Mesenchymal stem cell (in vitro differentiated cells and primary cell): ENCODE results near the gene HOMEZ.

Experiments used
- DNase-seq: peaks from one replicate; pipeline ENCODE4 v3.0.0-alpha.2; 2013
- H2AFZ ChIP-seq: one replicate; pipeline ENCODE4 v1.6.1; 2013; ENCODE audit warnings: low read depth, mild to moderate bottlenecking, control low read depth, inconsistent platforms, low read length, moderate library complexity
- H2AK5ac ChIP-seq: 2 replicates; pipeline ENCODE4 v1.6.1; 2013; ENCODE audit warnings: low read length, moderate library complexity, mild to moderate bottlenecking, inconsistent platforms; ENCODE audit not compliant: severe bottlenecking
- H2BK120ac ChIP-seq: one replicate; pipeline ENCODE4 v1.6.1; 2013; ENCODE audit warnings: low read depth, mild to moderate bottlenecking, inconsistent platforms, low read length, moderate library complexity
- H2BK12ac ChIP-seq, 2 experiments: one replicate each; pipeline ENCODE4 v1.6.1; 2013; ENCODE audit warnings: inconsistent platforms in 2 of 2, low read length in 2 of 2, mild to moderate bottlenecking in 2 of 2, moderate library complexity in 2 of 2, control low read depth in 1 of 2
- H2BK15ac ChIP-seq: one replicate; pipeline ENCODE4 v1.6.1; 2013; ENCODE audit warnings: mild to moderate bottlenecking, low read depth, inconsistent platforms; ENCODE audit not compliant: poor library complexity, severe bottlenecking
- H2BK5ac ChIP-seq: 2 replicates; pipeline ENCODE4 v1.6.1; 2013; ENCODE audit warnings: low read depth, mild to moderate bottlenecking, low read length, control low read depth, inconsistent platforms; ENCODE audit not compliant: poor library complexity, severe bottlenecking
- H3K14ac ChIP-seq, 2 experiments: one replicate each; pipeline ENCODE4 v1.6.1; 2013; ENCODE audit warnings: inconsistent platforms in 2 of 2, low read length in 2 of 2, control low read depth in 1 of 2, mild to moderate bottlenecking in 1 of 2, moderate library complexity in 1 of 2
- H3K18ac ChIP-seq, 2 experiments: one replicate each; pipeline ENCODE4 v1.6.1; 2013; ENCODE audit warnings: inconsistent platforms in 2 of 2, low read length in 2 of 2, control low read depth in 1 of 2, low read depth in 1 of 2, mild to moderate bottlenecking in 1 of 2
- H3K23ac ChIP-seq, 2 experiments: one replicate each; pipeline ENCODE4 v1.6.1; 2013; ENCODE audit warnings: inconsistent platforms in 2 of 2, low read length in 2 of 2, mild to moderate bottlenecking in 2 of 2, moderate library complexity in 2 of 2, control low read depth in 1 of 2
- H3K27ac ChIP-seq: 2 replicates; pipeline ENCODE4 v1.5.1; 2013; ENCODE audit warnings: mild to moderate bottlenecking, moderate library complexity, low read length, control low read depth, inconsistent platforms; ENCODE audit not compliant: poor library complexity, severe bottlenecking
- H3K27me3 ChIP-seq, 2 experiments: 2 replicates each; pipeline versions ENCODE4 v1.6.1 to v1.7.0; 2013; ENCODE audit warnings: low read length in 2 of 2, mild to moderate bottlenecking in 2 of 2, moderate library complexity in 2 of 2, control low read depth in 1 of 2, inconsistent platforms in 1 of 2; ENCODE audit not compliant: control insufficient read depth in 1 of 2, insufficient read depth in 1 of 2
- H3K36me3 ChIP-seq, 2 experiments: 2 replicates each; pipeline versions ENCODE4 v1.6.1 to v1.7.0; 2013; ENCODE audit warnings: low read length in 2 of 2, control low read depth in 1 of 2, inconsistent platforms in 1 of 2, low read depth in 1 of 2, mild to moderate bottlenecking in 1 of 2; ENCODE audit not compliant: insufficient read depth in 2 of 2, control insufficient read depth in 1 of 2
- H3K4ac ChIP-seq, 2 experiments: one replicate each; pipeline ENCODE4 v1.6.1; 2013; ENCODE audit warnings: inconsistent platforms in 2 of 2, low read length in 2 of 2, mild to moderate bottlenecking in 2 of 2, moderate library complexity in 2 of 2, control low read depth in 1 of 2, low read depth in 1 of 2
- H3K4me1 ChIP-seq: 2 replicates; pipeline ENCODE4 v1.6.1; 2013; ENCODE audit warnings: low read depth, low read length, control low read depth; ENCODE audit not compliant: control insufficient read depth, insufficient read depth
- H3K4me2 ChIP-seq: 2 replicates; pipeline ENCODE4 v1.6.1; 2013; ENCODE audit warnings: low read length, mild to moderate bottlenecking, inconsistent platforms; ENCODE audit not compliant: poor library complexity, severe bottlenecking
- H3K4me3 ChIP-seq, 2 experiments: 2 replicates each; pipeline versions ENCODE4 v1.5.1 to v1.7.0; 2013; ENCODE audit warnings: low read length in 2 of 2, mild to moderate bottlenecking in 2 of 2, control low read depth in 1 of 2, low read depth in 1 of 2; ENCODE audit not compliant: insufficient read depth in 1 of 2
- H3K79me1 ChIP-seq: replicated peaks from 2 replicates; pipeline ENCODE4 v1.6.1; 2013; ENCODE audit warnings: mild to moderate bottlenecking, control low read depth, low read length, inconsistent platforms; ENCODE audit not compliant: poor library complexity, severe bottlenecking
- H3K9ac ChIP-seq: 2 replicates; pipeline ENCODE4 v1.7.0; 2013; ENCODE audit warnings: mild to moderate bottlenecking, low read length, moderate library complexity
- H3K9me3 ChIP-seq: 2 replicates; pipeline ENCODE4 v1.7.0; 2013; ENCODE audit warnings: mild to moderate bottlenecking, low read length; ENCODE audit not compliant: control insufficient read depth
- H4K8ac ChIP-seq: one replicate; pipeline ENCODE4 v1.6.1; 2013; ENCODE audit warnings: inconsistent platforms, mild to moderate bottlenecking, low read length, moderate library complexity
- H4K91ac ChIP-seq: one replicate; pipeline ENCODE4 v1.6.1; 2013; ENCODE audit warnings: mild to moderate bottlenecking, low read length, inconsistent platforms
- WGBS: methylation state at CpG from one replicate; pipeline ENCODE4 v1.1.7; 2013; ENCODE audit warnings: mixed read lengths; 5-methylcytosine and 5-hydroxymethylcytosine counted together

The HOMEZ gene

GRCh38 chr14:23310546-23310945 is 24.6 kb upstream of the HOMEZ start:
- Histone ChIP-seq H3K27me3 (no peaks in the 10 kb centered on the region), H2BK120ac (no peak overlapping the region), H3K79me1 (peaks cover 14% of the 10 kb centered on the region), H2BK12ac (no peak overlapping the region), H2BK5ac (no peak overlapping the region), H3K9ac (peak overlapping the region; percentile 26), H2AFZ (no peak overlapping the region), H3K4me2 (no peak overlapping the region), H3K18ac (no peak overlapping the region), H3K9me3 (no peaks in the 10 kb centered on the region), H3K4ac (no peak overlapping the region), H3K23ac (no peak overlapping the region), H2BK15ac (no peak overlapping the region), H4K91ac (no peak overlapping the region), H3K27ac (no peak overlapping the region), H3K4me1 (peaks cover 29% of the 10 kb centered on the region), H3K14ac (no peak overlapping the region), H4K8ac (no peak overlapping the region), H3K4me3 (peak overlapping the region in 1 of 2 experiments; percentile 3), H3K36me3 (peaks cover 44 to 61% of the 10 kb centered on the region in 2 experiments), H2AK5ac (no peak overlapping the region)
- no peak for DNase-seq
- 100% methylated on average over 1 of the region's 1 CpG for WGBS

GRCh38 chr14:23308721-23309445 is 23.0 kb upstream of the HOMEZ start:
- Histone ChIP-seq H3K4me2 (peak overlapping the region; percentile 43), H3K23ac (peak overlapping the region in 1 of 2 experiments; percentile 41), H2BK12ac (peak overlapping the region in 1 of 2 experiments; percentile 26), H3K27me3 (no peaks in the 10 kb centered on the region), H3K36me3 (peaks cover 43 to 53% of the 10 kb centered on the region in 2 experiments), H4K91ac (no peak overlapping the region), H2BK120ac (no peak overlapping the region), H3K4ac (no peak overlapping the region), H2BK5ac (no peak overlapping the region), H3K79me1 (peaks cover 12% of the 10 kb centered on the region), H4K8ac (no peak overlapping the region), H3K18ac (no peak overlapping the region), H2BK15ac (no peak overlapping the region), H3K9me3 (no peaks in the 10 kb centered on the region), H3K27ac (no peak overlapping the region), H3K4me3 (peak overlapping the region in 1 of 2 experiments; percentile 86), H3K4me1 (peaks cover 29% of the 10 kb centered on the region), H2AFZ (no peak overlapping the region), H3K9ac (peak overlapping the region; percentile 91), H2AK5ac (no peak overlapping the region), H3K14ac (peak overlapping the region in 1 of 2 experiments; percentile 53)
- DNase-seq: no peak
- WGBS: 94% methylated on average over 17 of the region's 17 CpGs

GRCh38 chr14:23307687-23308644 is 22.0 kb upstream of the HOMEZ start:
- H3K36me3 ChIP-seq: peaks cover 41 to 48% of the 10 kb centered on the region in 2 experiments
- H2BK15ac ChIP-seq: no peak overlapping the region
- no peak overlapping the region for H3K27ac ChIP-seq
- no peak overlapping the region for H4K8ac ChIP-seq
- H3K4me2 ChIP-seq: peak overlapping the region; percentile 88
- H3K27me3 ChIP-seq: no peaks in the 10 kb centered on the region
- peak overlapping the region; percentile 59 for H2AK5ac ChIP-seq
- no peak overlapping the region for H3K14ac ChIP-seq
- H3K9ac ChIP-seq: peak overlapping the region; percentile 91
- peak overlapping the region in 1 of 2 experiments; percentile 53 for H3K4ac ChIP-seq
- no peak for DNase-seq
- H3K79me1 ChIP-seq: peaks cover 14% of the 10 kb centered on the region
- peak overlapping the region in 1 of 2 experiments; percentile 86 for H3K4me3 ChIP-seq
- H2AFZ ChIP-seq: no peak overlapping the region
- peak overlapping the region in 1 of 2 experiments; percentile 24 for H3K23ac ChIP-seq
- no peak overlapping the region for H2BK120ac ChIP-seq
- WGBS: 97% methylated on average over 22 of the region's 22 CpGs
- no peak overlapping the region for H2BK5ac ChIP-seq
- no peak overlapping the region for H4K91ac ChIP-seq
- no peak overlapping the region for H2BK12ac ChIP-seq
- H3K4me1 ChIP-seq: peaks cover 31% of the 10 kb centered on the region
- H3K18ac ChIP-seq: no peak overlapping the region
- no peaks in the 10 kb centered on the region for H3K9me3 ChIP-seq

- H3K4me3 ChIP-seq: peak overlapping the region; percentile 67 to 86
- H3K9me3 ChIP-seq: no peaks in the 10 kb centered on the region
- DNase-seq: no peak
- H2BK120ac ChIP-seq: peak overlapping the region; percentile 37
- peaks cover 38 to 41% of the 10 kb centered on the region in 2 experiments for H3K36me3 ChIP-seq
- H3K9ac ChIP-seq: peak overlapping the region; percentile 91
- H3K4me1 ChIP-seq: peaks cover 35% of the 10 kb centered on the region
- H3K4me2 ChIP-seq: peak overlapping the region; percentile 88
- peak overlapping the region; percentile 77 for H4K8ac ChIP-seq
- H3K14ac ChIP-seq: peak overlapping the region in 1 of 2 experiments; percentile 61
- H3K4ac ChIP-seq: peak overlapping the region; percentile 80 to 99
- H2BK12ac ChIP-seq: peak overlapping the region in 1 of 2 experiments; percentile 45
- peak overlapping the region; percentile 75 for H3K27ac ChIP-seq
- H2AFZ ChIP-seq: peak overlapping the region; percentile 67
- H4K91ac ChIP-seq: peak overlapping the region; percentile 81
- peak overlapping the region; percentile 23 to 75 for H3K18ac ChIP-seq
- H2BK15ac ChIP-seq: peak overlapping the region; percentile 19
- peak overlapping the region; percentile 73 for H2AK5ac ChIP-seq
- WGBS: 0% methylated on average over 2 of the region's 5 CpGs
- peaks cover 14% of the 10 kb centered on the region for H3K79me1 ChIP-seq
- H2BK5ac ChIP-seq: peak overlapping the region; percentile 33
- H3K23ac ChIP-seq: no peak overlapping the region
- H3K27me3 ChIP-seq: no peaks in the 10 kb centered on the region
These were observed 21.2 kb upstream of the HOMEZ start for GRCh38 chr14:23307146-23307530.
